Hepatocyte (in vitro differentiated cells): ENCODE results near the gene NKD1.

Experiments
- EZH2 ChIP-seq: fragments of 200-600 bp; sonication (generic); IDR thresholded peaks from 2 replicates; pipeline ENCODE4 v1.6.1; 2016; ENCODE audit warnings: antibody characterized with exemption, mild to moderate bottlenecking, borderline replicate concordance
- EZH2phosphoT487 ChIP-seq: fragments of 200-600 bp; sonication (generic); IDR thresholded peaks from one replicate; pipeline ENCODE4 v1.6.1; 2018; ENCODE audit warnings: antibody characterized with exemption, mild to moderate bottlenecking, low read depth, moderate library complexity; ENCODE audit not compliant: unreplicated experiment, severe bottlenecking
- TF ChIP-seq, protein P1 (sequence below): fragments of 200-600 bp; sonication (generic); IDR thresholded peaks from 2 replicates; pipeline ENCODE4 v1.5.1; 2016; ENCODE audit warnings: antibody characterized with exemption, mild to moderate bottlenecking; ENCODE audit not compliant: poor library complexity

DNA sequence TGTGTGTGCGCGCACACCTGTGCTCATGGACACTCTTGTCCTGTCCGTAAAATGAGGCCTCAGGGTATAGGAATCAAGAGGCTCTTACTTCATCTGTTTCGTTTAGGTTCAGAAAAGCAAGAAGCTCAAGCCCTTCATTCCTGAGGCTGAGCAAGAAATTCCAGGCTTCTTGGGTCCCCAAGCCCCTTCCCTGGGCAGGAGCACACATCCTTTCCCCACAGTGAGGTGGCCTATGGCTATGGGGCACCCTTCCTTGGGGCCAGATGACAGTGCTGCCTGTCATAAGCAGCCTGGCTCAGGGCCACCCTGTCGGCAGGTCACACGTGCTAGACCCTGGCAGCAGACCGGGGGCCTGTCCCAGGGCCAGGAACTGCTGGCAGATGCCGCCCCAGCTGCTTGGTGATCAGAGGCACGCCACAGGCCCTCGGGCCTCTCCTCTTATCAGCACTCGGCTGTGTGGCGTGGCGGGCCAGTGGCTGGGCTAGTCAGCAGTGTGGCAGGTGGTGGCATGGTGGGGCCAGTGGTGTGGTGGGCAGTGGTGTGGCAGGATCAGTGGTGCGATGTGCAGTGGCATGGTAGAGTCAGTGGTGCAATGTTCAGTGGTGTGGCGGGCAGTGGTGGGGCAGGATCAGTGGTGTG is 50.2 kb downstream of the NKD1 start:
- TF ChIP-seq, protein P1, sequence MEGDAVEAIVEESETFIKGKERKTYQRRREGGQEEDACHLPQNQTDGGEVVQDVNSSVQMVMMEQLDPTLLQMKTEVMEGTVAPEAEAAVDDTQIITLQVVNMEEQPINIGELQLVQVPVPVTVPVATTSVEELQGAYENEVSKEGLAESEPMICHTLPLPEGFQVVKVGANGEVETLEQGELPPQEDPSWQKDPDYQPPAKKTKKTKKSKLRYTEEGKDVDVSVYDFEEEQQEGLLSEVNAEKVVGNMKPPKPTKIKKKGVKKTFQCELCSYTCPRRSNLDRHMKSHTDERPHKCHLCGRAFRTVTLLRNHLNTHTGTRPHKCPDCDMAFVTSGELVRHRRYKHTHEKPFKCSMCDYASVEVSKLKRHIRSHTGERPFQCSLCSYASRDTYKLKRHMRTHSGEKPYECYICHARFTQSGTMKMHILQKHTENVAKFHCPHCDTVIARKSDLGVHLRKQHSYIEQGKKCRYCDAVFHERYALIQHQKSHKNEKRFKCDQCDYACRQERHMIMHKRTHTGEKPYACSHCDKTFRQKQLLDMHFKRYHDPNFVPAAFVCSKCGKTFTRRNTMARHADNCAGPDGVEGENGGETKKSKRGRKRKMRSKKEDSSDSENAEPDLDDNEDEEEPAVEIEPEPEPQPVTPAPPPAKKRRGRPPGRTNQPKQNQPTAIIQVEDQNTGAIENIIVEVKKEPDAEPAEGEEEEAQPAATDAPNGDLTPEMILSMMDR: no peak
- TF ChIP-seq EZH2 (no peak), EZH2phosphoT487 (no peak)
